Loucy (cell line): Measurements from ENCODE around the gene EGFL7.

ENCODE experiments used
- H2AFZ ChIP-seq: fragments of 200-600 bp; sonication (generic); 2 replicates; pipeline ENCODE4 v1.6.0; 2016; ENCODE audit warnings: antibody characterized with exemption, mild to moderate bottlenecking, low read length, moderate library complexity
- H3F3A ChIP-seq: fragments of 200-600 bp; 2 replicates; pipeline ENCODE4 v1.6.0; 2016; ENCODE audit warnings: antibody characterized with exemption, low read depth, mild to moderate bottlenecking
- H3K27me3 ChIP-seq: fragments of 200-600 bp; sonication (generic); 2 replicates; pipeline ENCODE4 v1.6.1; 2014; ENCODE audit warnings: low read length, mild to moderate bottlenecking; ENCODE audit not compliant: insufficient read depth, poor library complexity, severe bottlenecking
- H3K36me3 ChIP-seq: fragments of 200-600 bp; sonication (generic); 2 replicates; pipeline ENCODE4 v1.6.1; 2016; ENCODE audit warnings: low read length; ENCODE audit not compliant: insufficient read depth
- H3K4me1 ChIP-seq: fragments of 200-600 bp; sonication (generic); 2 replicates; pipeline ENCODE4 v1.5.1; 2014; ENCODE audit warnings: low read length, mild to moderate bottlenecking; ENCODE audit not compliant: insufficient read depth, poor library complexity, severe bottlenecking
- H3K4me2 ChIP-seq: fragments of 200-600 bp; sonication (generic); 2 replicates; pipeline ENCODE4 v1.6.0; 2014; ENCODE audit warnings: antibody characterized with exemption, low read length, low read depth, mild to moderate bottlenecking; ENCODE audit not compliant: poor library complexity, severe bottlenecking
- H3K4me3 ChIP-seq: fragments of 200-600 bp; sonication (generic); 2 replicates; pipeline ENCODE4 v1.5.1; 2014; ENCODE audit warnings: low read length, mild to moderate bottlenecking, mixed read lengths; ENCODE audit not compliant: poor library complexity, severe bottlenecking
- H3K79me2 ChIP-seq: fragments of 200-600 bp; sonication (generic); 2 replicates; pipeline ENCODE4 v1.6.1; 2014; ENCODE audit warnings: low read length; ENCODE audit not compliant: insufficient read depth
- H3K9ac ChIP-seq: fragments of 200-600 bp; sonication (generic); 2 replicates; pipeline ENCODE4 v1.6.0; 2014; ENCODE audit warnings: mild to moderate bottlenecking, low read depth, low read length, moderate library complexity; ENCODE audit not compliant: poor library complexity, severe bottlenecking
- H3K9me2 ChIP-seq: fragments of 200-600 bp; sonication (generic); replicated peaks from 2 replicates; pipeline ENCODE4 v1.6.1; 2016; ENCODE audit warnings: low read depth, low read length, mixed read lengths
- H3K9me3 ChIP-seq: fragments of 200-600 bp; sonication (generic); 2 replicates; pipeline ENCODE4 v1.6.1; 2014; ENCODE audit warnings: mild to moderate bottlenecking, antibody characterized with exemption, low read length, low read depth; ENCODE audit not compliant: insufficient read depth
- H4K20me1 ChIP-seq: fragments of 200-600 bp; sonication (generic); 2 replicates; pipeline ENCODE4 v1.6.0; 2014; ENCODE audit warnings: antibody characterized with exemption, low read length, mild to moderate bottlenecking; ENCODE audit not compliant: insufficient read depth, poor library complexity, severe bottlenecking
- EZH2phosphoT487 ChIP-seq: fragments of 200-600 bp; IDR thresholded peaks from 2 replicates; pipeline ENCODE4 v1.6.1; 2018; ENCODE audit warnings: antibody characterized with exemption, mild to moderate bottlenecking, moderate library complexity, borderline replicate concordance
- TF ChIP-seq, protein P1 (sequence below): fragments of 200-600 bp; sonication (generic); conservative IDR thresholded peaks from 2 replicates; pipeline ENCODE4 v1.5.1; 2014; ENCODE audit warnings: mild to moderate bottlenecking, antibody characterized with exemption, low read length

Gene EGFL7

DNA sequence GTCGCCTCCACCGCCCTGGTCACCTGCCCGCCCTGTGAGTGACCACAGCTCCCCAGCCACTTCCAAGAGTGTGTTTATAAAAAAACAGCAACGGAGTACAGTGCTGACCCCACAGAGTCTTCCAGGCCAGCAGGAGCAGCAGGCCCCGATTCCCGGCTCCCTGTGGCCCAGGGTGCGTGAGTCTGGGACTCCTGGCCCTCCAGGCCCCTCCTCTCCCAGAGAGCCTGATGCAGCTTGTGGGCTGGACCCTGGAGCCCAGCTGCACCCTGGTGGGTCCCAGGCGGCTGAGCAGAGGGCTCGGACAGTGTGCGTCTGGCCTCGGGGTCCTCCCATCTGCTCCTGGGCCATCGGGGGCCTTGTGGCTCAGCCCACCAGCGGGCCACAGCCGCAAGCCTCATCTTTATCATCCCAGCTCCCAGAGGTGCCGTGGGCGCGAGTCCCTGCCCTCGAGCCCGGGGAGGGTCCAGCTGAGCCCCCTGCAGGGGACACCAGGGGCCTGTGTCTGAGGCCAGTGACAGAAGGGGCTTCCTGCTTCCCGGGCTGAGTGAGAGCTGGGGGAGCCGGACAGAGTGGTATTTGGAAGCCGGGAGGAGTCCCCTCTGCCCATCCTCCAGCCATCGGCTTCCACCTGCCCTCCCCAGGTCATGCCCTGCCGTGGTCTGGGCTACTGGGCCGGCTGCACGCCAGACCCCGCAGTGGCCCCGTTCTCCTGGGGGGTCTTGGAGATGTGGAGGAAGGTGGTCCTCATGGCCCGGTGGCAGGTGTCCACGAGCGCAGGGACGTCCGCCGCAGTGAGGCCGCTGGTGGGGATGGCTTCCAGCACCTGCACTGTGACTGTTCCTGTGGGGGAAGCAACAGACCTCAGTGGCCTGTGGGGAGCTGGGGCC lies 10.6 kb downstream of the EGFL7 start:
- Histone ChIP-seq H4K20me1 (no peaks in the 10 kb centered on the region), H3K36me3 (peaks cover 10% of the 10 kb centered on the region; the same call in 1 of the 2 replicates), H3K9me2 (no peaks in the 10 kb centered on the region), H3K9ac (no peak overlapping the region), H3K27me3 (no peaks in the 10 kb centered on the region), H3K4me1 (no peaks in the 10 kb centered on the region), H3K79me2 (no peaks in the 10 kb centered on the region), H3F3A (no peaks in the 10 kb centered on the region), H3K9me3 (no peaks in the 10 kb centered on the region), H3K4me2 (no peak overlapping the region), H2AFZ (no peak overlapping the region), H3K4me3 (no peak overlapping the region)
- TF ChIP-seq, protein P1, sequence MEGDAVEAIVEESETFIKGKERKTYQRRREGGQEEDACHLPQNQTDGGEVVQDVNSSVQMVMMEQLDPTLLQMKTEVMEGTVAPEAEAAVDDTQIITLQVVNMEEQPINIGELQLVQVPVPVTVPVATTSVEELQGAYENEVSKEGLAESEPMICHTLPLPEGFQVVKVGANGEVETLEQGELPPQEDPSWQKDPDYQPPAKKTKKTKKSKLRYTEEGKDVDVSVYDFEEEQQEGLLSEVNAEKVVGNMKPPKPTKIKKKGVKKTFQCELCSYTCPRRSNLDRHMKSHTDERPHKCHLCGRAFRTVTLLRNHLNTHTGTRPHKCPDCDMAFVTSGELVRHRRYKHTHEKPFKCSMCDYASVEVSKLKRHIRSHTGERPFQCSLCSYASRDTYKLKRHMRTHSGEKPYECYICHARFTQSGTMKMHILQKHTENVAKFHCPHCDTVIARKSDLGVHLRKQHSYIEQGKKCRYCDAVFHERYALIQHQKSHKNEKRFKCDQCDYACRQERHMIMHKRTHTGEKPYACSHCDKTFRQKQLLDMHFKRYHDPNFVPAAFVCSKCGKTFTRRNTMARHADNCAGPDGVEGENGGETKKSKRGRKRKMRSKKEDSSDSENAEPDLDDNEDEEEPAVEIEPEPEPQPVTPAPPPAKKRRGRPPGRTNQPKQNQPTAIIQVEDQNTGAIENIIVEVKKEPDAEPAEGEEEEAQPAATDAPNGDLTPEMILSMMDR, result no peak
- no peak for TF ChIP-seq EZH2phosphoT487

DNA sequence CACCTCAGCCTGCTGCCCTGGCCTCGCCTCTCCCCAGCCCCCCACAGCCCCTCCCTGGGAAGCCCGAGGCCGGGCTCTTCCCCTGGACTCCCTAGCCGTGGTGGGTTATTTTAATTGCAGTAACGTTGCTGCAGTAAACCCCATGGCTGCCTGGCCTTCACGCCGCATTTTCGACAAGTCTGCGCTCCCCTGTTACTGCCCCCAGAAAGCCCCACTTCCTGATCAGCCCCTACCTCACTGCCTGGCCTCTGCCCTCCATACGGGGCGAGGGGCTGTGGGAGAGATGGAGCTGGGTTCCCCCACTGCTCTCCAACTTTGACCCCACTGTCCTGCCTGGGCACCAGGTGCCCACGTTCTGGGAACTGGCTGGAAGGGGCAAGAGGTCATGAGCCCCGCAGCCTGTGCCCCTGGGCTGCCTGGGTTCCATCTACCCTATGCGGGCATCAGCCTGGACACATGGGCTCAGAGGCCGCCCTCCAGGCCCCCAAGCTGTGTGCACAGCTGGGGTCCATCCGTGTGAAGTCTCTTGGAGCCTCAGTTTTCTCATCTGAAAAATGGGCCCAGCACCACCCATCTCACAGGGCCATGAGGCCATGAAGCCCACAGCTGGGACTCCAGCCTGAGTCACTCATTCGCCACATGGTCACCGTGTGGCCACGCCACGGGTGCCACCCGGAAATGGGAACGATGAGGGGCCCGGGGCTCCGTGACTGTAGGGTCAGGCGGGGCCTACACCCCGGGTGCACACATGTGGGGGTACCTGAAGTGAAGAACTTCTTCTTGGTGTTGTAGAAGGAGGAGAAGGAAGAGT lies 11.5 kb downstream of the EGFL7 start:
- H3K4me3 ChIP-seq, result no peak overlapping the region
- no peaks in the 10 kb centered on the region for H3K4me1 ChIP-seq
- no peaks in the 10 kb centered on the region for H3K79me2 ChIP-seq
- H3K9me3 ChIP-seq, result no peaks in the 10 kb centered on the region
- H3K9ac ChIP-seq, result no peak overlapping the region
- no peaks in the 10 kb centered on the region for H3F3A ChIP-seq
- H3K27me3 ChIP-seq, result no peaks in the 10 kb centered on the region
- no peaks in the 10 kb centered on the region for H3K9me2 ChIP-seq
- H4K20me1 ChIP-seq, result no peaks in the 10 kb centered on the region
- TF ChIP-seq, protein P1, result no peak
- TF ChIP-seq EZH2phosphoT487, result no peak
- H2AFZ ChIP-seq, result no peak overlapping the region
- H3K4me2 ChIP-seq, result no peak overlapping the region
- H3K36me3 ChIP-seq, result peaks cover 10% of the 10 kb centered on the region; the same call in 1 of the 2 replicates

DNA sequence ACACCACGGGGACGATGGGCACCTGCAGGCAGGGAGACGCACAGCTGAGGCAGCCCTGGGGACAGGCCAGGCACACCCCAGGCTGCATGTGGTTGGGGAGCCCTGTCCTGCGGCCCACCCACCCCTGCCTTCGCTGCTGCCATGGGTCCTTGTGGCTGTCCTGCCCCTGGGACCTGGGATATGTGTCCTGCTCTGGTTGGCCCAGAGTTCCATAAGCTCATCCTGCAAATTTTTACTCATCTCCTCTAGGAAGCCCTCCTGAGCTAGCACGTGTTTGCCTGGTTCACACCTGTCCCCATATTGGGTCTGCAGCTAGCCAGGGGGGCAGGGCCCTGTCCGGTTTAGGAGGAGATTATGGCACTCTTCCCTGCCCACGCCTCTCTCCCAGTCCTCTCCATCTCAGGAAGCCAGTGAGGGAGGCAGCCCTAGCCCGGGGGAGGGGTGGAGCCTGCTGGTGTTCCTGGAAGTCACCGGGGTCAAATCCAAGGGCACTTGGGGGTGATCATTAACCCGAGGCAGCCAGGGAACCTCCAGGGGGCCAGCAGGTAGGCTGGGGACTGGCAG lies 12.2 kb downstream of the EGFL7 start:
- Histone ChIP-seq H2AFZ (no peak overlapping the region), H3K9me2 (no peaks in the 10 kb centered on the region), H3K4me1 (no peaks in the 10 kb centered on the region), H3K79me2 (peaks cover 7% of the 10 kb centered on the region; the same call in 1 of the 2 replicates), H3K4me2 (no peak overlapping the region), H3K9ac (no peak overlapping the region), H3K36me3 (peaks cover 10% of the 10 kb centered on the region; the same call in 1 of the 2 replicates), H3F3A (no peaks in the 10 kb centered on the region), H3K9me3 (no peaks in the 10 kb centered on the region), H4K20me1 (no peaks in the 10 kb centered on the region), H3K4me3 (no peak overlapping the region), H3K27me3 (no peaks in the 10 kb centered on the region)
- no peak for TF ChIP-seq EZH2phosphoT487
- TF ChIP-seq, protein P1, result no peak
